Smooth muscle cell (in vitro differentiated cells): ENCODE measurements around the gene OSMR. TPM values are rescaled to one million over a fixed set of nuclear protein-coding genes. Genes with fewer than 3 reads are reported as not detected.

Experiments used
- DNase-seq: peaks from one replicate; lab custom pipeline; 2025; ENCODE audit not compliant: unreplicated experiment; lab: John Stamatoyannopoulos, UW
- H2AFZ ChIP-seq: fragments of 200-600 bp; sonication (generic); 2 replicates; pipeline ENCODE4 v1.6.0; 2016; ENCODE audit warnings: antibody characterized with exemption, low read depth, mild to moderate bottlenecking
- H3F3A ChIP-seq: fragments of 200-600 bp; sonication (generic); 2 replicates; pipeline ENCODE4 v1.6.0; 2017; ENCODE audit warnings: antibody characterized with exemption, low read depth
- H3K27ac ChIP-seq: fragments of 200-600 bp; sonication (generic); 2 replicates; pipeline ENCODE4 v1.5.1; 2016; ENCODE audit warnings: low read depth, mild to moderate bottlenecking
- H3K27me3 ChIP-seq: fragments of 200-600 bp; sonication (generic); 2 replicates; pipeline ENCODE4 v1.6.1; 2016; ENCODE audit warnings: low read depth, mild to moderate bottlenecking
- H3K36me3 ChIP-seq: fragments of 200-600 bp; sonication (generic); 2 replicates; pipeline ENCODE4 v1.5.1; 2016; ENCODE audit warnings: low read depth
- H3K4me1 ChIP-seq: fragments of 200-600 bp; sonication (generic); 2 replicates; pipeline ENCODE4 v1.5.1; 2016; ENCODE audit warnings: low read depth
- H3K4me2 ChIP-seq: fragments of 200-600 bp; sonication (generic); 2 replicates; pipeline ENCODE4 v1.6.0; 2016; ENCODE audit warnings: mild to moderate bottlenecking
- H3K4me3 ChIP-seq: fragments of 200-600 bp; sonication (generic); 2 replicates; pipeline ENCODE4 v1.5.1; 2016; ENCODE audit warnings: mild to moderate bottlenecking
- H3K79me2 ChIP-seq: fragments of 200-600 bp; sonication (generic); 2 replicates; pipeline ENCODE4 v1.6.0; 2016; ENCODE audit warnings: low read depth, mild to moderate bottlenecking
- H3K9ac ChIP-seq: fragments of 200-600 bp; sonication (generic); 2 replicates; pipeline ENCODE4 v1.6.0; 2016; ENCODE audit warnings: low read depth
- H3K9me3 ChIP-seq: fragments of 200-600 bp; sonication (generic); replicated peaks from 2 replicates; pipeline ENCODE4 v1.5.1; 2016; ENCODE audit warnings: low read depth
- H4K20me1 ChIP-seq: fragments of 200-600 bp; sonication (generic); 2 replicates; pipeline ENCODE4 v1.6.0; 2016; ENCODE audit warnings: low read depth
- whole genome bisulfite sequencing: methylation state at CpG from one replicate; pipeline ENCODE4 v1.1.7; 2016; ENCODE audit warnings: low lambda C conversion rate; 5-methylcytosine and 5-hydroxymethylcytosine counted together
- polyA plus RNA-seq: library from polyadenylated mRNA; unstranded; fragments of >200 nt; fragmentation: Nextera tagmentation; extraction: Ambion mirVana; gene quantifications from 2 replicates; pipeline ENCODE4 v1.2.1, GENCODE V29; 2016
- total RNA-seq: library from RNA; depleted of rRNA; stranded (reverse); fragments of >200 nt; gene quantifications from 2 replicates; pipeline ENCODE4 v1.2.3, GENCODE V29; 2014
- TF ChIP-seq, protein P1 (sequence below): fragments of 200-600 bp; sonication (generic); IDR thresholded peaks from 2 replicates; pipeline ENCODE4 v1.5.1; 2017; ENCODE audit warnings: borderline replicate concordance, mild to moderate bottlenecking, antibody characterized with exemption; ENCODE audit not compliant: insufficient read depth, poor library complexity, severe bottlenecking

OSMR gene
- total and polyA plus RNA-seq, 2 experiments from 2014 or later, result 31.8 to 52.5 TPM

DNA sequence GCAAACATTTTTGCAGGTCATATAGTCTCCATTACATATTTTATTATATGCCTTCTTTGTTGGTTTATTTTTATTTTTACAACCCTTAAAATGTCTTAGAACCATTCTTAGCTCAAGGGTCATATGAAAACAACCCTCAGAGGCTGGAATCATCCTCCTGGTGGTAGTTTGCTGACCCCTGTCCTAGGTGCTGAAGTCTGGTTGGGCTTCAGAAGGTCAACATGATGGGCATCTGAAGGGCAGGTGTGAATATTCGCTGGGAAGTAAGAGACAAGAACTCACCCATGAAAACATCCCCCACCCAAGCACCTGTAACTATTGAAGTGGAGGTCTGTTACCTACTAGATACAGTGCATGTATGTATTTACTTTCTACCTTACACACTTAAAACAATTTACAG is 75.4 kb downstream of the OSMR start:
- H3K79me2 ChIP-seq, result no peaks in the 10 kb centered on the region
- H4K20me1 ChIP-seq, result peaks cover 16% of the 10 kb centered on the region
- peaks cover 11% of the 10 kb centered on the region for H3F3A ChIP-seq
- H3K27ac ChIP-seq, result no peak overlapping the region
- 75% methylated on average over 1 of the region's 1 CpG for WGBS
- H3K4me1 ChIP-seq, result peaks cover 4% of the 10 kb centered on the region
- H3K9ac ChIP-seq, result no peak overlapping the region
- no peaks in the 10 kb centered on the region for H3K36me3 ChIP-seq
- no peaks in the 10 kb centered on the region for H3K27me3 ChIP-seq
- TF ChIP-seq, protein P1, sequence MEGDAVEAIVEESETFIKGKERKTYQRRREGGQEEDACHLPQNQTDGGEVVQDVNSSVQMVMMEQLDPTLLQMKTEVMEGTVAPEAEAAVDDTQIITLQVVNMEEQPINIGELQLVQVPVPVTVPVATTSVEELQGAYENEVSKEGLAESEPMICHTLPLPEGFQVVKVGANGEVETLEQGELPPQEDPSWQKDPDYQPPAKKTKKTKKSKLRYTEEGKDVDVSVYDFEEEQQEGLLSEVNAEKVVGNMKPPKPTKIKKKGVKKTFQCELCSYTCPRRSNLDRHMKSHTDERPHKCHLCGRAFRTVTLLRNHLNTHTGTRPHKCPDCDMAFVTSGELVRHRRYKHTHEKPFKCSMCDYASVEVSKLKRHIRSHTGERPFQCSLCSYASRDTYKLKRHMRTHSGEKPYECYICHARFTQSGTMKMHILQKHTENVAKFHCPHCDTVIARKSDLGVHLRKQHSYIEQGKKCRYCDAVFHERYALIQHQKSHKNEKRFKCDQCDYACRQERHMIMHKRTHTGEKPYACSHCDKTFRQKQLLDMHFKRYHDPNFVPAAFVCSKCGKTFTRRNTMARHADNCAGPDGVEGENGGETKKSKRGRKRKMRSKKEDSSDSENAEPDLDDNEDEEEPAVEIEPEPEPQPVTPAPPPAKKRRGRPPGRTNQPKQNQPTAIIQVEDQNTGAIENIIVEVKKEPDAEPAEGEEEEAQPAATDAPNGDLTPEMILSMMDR, result no peak
- no peak overlapping the region for H3K4me3 ChIP-seq
- no peak overlapping the region for H2AFZ ChIP-seq
- DNase-seq, result no peak
- H3K9me3 ChIP-seq, result no peaks in the 10 kb centered on the region
- H3K4me2 ChIP-seq, result no peak overlapping the region

DNA sequence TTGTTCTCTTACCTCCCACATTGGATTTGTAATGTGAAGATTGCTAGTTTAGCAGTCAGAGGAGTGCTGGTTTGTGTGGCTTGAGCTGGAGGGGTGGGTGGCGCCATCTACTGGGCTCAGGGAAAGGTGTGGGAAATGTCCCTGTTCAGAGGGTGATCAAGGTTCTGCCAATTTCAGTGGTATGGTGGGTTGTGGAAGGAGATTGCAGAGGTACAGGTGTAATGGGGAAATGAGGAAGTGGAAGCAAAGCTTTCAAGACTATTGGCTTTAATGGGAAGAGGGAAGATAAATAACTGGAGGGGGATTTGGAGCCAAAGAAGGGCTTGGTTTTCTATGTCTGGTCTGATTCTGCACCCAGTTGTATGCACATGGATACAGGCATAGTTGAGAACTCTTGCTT is 76.4 kb downstream of the OSMR start:
- H3K4me2 ChIP-seq, result no peak overlapping the region
- TF ChIP-seq, protein P1, result peak; percentile 84
- H3K4me3 ChIP-seq, result no peak overlapping the region
- peaks cover 3% of the 10 kb centered on the region for H3K36me3 ChIP-seq
- H3K27me3 ChIP-seq, result no peaks in the 10 kb centered on the region
- H3K79me2 ChIP-seq, result no peaks in the 10 kb centered on the region
- H3K9me3 ChIP-seq, result no peaks in the 10 kb centered on the region
- H3K9ac ChIP-seq, result no peak overlapping the region
- H2AFZ ChIP-seq, result no peak overlapping the region
- peaks cover 11% of the 10 kb centered on the region for H3F3A ChIP-seq
- WGBS, result 0% methylated on average over 1 of the region's 1 CpG
- H4K20me1 ChIP-seq, result peaks cover 16% of the 10 kb centered on the region
- H3K27ac ChIP-seq, result no peak overlapping the region
- peaks cover 4% of the 10 kb centered on the region for H3K4me1 ChIP-seq
- no peak for DNase-seq

DNA sequence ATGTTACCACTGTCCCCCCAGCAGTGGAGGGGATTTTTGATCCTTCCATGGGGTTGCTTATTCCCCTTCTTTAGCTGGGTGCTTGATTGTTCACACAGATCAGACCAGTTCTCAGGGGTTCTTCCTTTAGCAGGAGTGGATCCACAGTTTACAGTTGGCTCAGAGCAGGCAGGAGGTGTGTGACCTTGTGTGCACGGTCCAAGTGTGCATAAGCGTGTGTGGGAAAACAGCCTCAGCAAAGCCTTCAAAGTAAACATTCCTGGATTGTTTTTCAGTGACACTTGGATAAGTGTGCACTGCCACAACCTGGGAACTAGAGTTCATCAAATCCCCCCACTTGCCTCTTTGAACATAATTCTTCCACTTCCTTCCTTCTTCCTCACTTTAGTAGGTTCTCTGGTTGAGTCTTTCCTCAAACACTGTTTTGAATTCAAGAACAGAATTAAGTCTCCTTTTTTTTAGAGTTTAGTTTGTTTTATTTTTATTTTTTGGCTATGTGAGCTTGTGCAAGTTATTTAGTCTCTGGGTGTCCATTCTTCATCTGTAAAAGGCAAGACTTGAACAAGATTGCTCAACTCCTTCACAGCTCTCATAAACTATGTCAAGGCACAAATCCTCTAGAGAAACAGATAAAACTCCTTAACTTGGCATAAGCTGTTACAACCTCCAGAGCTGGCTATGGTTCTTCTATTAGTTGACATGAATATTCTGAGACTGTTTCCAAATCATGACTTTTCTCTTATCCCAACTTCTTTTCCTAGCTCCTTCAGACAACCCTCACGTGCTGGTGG is 78.0 kb downstream of the OSMR start:
- peaks cover 11% of the 10 kb centered on the region for H3F3A ChIP-seq
- DNase-seq, result no peak
- H3K27me3 ChIP-seq, result no peaks in the 10 kb centered on the region
- H3K79me2 ChIP-seq, result no peaks in the 10 kb centered on the region
- H3K4me3 ChIP-seq, result no peak overlapping the region
- H4K20me1 ChIP-seq, result peaks cover 16% of the 10 kb centered on the region
- TF ChIP-seq, protein P1, result no peak
- H3K27ac ChIP-seq, result peak overlapping the region; percentile 87
- peaks cover 10% of the 10 kb centered on the region for H3K36me3 ChIP-seq
- peak overlapping the region; percentile 73 for H3K4me2 ChIP-seq
- no peak overlapping the region for H2AFZ ChIP-seq
- H3K4me1 ChIP-seq, result peaks cover 4% of the 10 kb centered on the region
- 57% methylated on average over 3 of the region's 3 CpGs for WGBS
- H3K9ac ChIP-seq, result no peak overlapping the region
- H3K9me3 ChIP-seq, result no peaks in the 10 kb centered on the region
